GM21447 (cell line): ENCODE data around the gene HDAC9.

Experiments
- ATAC-seq: cut with Tn5 transposase; IDR thresholded peaks from one replicate; pipeline ENCODE4 v1.9.1; 2021; ENCODE audit not compliant: unreplicated experiment

The HDAC9 gene

GRCh38 chr7:18653381-18654155 is 158.0 kb downstream of the HDAC9 start:
- no peak for ATAC-seq

DNA sequence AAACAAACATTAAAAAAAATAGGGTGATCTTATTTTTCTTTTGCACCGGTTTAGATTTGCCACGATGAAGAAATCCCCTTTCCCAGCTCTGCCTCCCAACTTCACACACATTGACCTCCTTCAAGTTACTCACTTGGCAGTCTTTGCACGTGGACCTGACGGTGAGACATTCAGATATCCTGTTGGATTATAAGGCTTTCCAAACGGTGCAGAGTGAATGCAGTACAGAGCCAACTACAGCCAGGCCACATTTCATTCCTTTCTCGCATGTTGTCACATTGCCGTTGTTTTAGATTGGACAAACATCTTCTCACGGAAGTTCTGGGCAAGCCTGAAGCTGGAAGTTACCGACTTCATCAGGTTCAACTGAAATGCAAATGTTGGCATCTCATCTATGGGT is 159.2 kb downstream of the HDAC9 start:
- ATAC-seq, result no peak

DNA sequence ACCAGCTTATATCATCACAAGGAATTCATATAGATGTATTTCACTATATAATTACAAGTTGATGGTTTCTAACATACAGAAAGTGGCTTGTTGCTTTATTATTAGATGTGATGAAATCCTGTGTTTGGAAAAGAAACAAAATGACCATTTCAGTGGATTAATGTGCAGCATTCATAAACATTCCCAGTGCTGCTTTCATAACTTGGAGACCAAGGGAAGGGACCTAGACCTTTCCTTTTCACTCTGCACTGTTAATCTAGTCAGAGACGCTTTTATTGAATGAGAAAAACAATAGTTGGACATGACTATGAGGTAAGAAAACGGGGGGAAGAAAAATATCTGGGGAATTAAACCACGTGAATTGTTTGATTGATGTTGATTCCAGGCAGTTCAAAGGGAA is 160.0 kb downstream of the HDAC9 start:
- ATAC-seq, result no peak

GRCh38 chr7:18655912-18656311 is 160.4 kb downstream of the HDAC9 start:
- no peak for ATAC-seq

- ATAC-seq, result no peak
These were observed 160.8 kb downstream of the HDAC9 start for GRCh38 chr7:18656362-18656761.

DNA sequence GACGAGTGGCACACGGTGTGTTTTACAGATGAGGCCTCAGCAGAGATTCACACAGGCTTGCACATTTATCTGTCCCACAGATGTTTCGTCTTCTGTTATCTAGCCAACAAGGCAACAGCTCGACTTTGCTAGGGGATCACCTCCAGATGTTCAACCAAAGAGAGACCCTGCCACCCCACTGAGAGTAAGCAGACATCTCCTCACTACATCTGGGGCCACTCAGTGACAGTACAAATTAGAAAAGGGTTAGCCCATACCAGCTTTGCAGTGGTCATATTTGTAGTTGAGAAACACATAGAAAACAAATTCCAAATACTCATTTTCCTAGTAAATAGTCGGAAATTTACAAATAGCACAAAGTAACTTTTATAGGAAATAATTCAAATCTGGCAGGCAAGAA is 164.2 kb downstream of the HDAC9 start:
- no peak for ATAC-seq

DNA sequence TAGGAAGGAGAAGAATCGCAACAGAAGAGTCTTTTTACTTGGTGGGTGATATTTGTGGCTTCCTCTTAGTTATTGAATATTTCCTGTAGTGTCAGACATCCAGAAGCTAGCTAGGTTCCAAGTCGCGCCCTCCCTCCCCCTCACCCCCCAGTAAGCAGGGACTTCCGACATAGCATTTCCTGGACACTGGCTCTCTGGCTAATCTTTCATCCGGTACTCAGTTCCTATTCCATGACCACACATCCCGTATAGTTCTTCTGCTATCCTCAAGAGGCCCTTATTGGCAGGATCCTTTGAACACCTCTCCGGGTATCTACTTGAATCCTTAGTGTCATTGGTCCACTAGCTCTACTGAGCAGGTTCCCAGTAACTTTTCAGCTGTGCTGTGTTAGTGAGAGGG is 167.8 kb downstream of the HDAC9 start:
- no peak for ATAC-seq

DNA sequence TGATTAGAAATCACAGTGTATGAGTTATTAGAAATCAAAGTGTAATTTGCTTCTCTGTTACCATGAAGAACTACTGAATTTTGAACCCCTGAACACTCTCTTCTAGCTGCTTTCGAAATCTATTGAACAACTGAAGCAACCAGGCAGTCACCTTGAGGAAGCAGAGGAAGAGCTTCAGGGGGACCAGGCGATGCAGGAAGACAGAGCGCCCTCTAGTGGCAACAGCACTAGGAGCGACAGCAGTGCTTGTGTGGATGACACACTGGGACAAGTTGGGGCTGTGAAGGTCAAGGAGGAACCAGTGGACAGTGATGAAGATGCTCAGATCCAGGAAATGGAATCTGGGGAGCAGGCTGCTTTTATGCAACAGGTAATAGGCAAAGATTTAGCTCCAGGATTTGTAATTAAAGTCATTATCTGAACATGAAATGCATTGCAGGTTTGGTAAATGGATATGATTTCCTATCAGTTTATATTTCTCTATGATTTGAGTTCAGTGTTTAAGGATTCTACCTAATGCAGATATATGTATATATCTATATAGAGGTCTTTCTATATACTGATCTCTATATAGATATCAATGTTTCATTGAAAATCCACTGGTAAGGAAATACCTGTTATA is 170.7 kb downstream of the HDAC9 start:
- ATAC-seq, result peak; percentile 100

DNA sequence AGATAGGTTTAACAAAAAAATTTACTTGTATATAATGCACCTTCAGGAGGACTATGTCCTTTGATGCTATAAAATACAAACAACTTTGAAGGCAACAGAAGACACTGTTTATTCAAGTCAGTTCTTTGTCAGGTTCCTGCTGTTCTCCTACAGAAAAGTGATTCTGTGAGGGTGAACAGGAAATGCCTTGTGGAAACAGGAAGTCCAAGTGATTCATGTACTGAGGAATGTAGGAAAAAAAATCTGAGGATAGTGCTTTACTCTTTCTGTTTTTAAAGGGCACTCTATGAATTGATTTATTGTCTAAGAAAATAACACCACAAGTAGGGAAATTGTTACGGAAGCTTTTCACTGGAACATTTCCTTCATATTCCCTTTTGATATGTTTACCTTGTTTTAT is 171.9 kb downstream of the HDAC9 start:
- no peak for ATAC-seq

GRCh38 chr7:18671176-18671575 is 175.6 kb downstream of the HDAC9 start:
- ATAC-seq, result no peak

DNA sequence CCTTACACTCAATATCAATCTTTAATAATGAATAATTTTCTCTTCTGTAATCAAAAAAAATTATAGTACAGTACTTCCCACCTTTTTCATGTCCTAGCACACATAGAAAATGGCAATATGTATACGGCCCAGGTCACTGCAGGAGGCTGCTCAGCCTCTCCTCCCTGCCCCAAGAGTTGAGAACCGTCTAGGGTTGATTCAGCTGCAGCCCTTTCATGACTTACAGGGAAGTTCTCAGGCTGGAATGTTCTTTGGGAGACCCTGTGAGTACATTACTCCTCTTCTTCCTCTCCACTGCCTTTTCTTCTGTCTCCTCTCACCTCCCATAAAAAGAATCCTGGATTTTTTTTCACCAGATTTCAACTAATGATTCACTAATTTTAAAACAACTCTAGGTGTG is 180.0 kb downstream of the HDAC9 start:
- ATAC-seq, result no peak

- ATAC-seq, result no peak
These were observed 183.7 kb downstream of the HDAC9 start for GRCh38 chr7:18679261-18679660.

DNA sequence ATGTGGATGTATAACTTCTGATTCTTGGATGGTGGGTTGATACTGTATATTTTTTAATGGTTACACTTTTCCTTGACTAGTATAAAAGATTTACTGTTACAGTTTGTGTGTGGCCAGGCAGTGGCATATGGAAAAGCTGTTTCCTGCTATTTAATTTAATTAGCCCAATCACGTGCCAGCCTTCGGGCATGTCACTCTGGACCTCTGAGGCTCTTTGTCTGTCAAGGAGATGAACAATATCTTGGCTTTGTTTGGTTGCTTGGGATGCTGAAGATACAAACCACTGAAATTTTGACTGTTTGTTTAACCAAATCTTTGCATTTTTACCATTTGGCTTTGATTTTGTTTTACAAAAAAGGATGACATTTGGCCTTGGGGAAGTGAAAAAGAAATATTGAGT is 185.0 kb downstream of the HDAC9 start:
- ATAC-seq, result no peak

- no peak for ATAC-seq
These were observed 189.4 kb downstream of the HDAC9 start for GRCh38 chr7:18684916-18685315.

- no peak for ATAC-seq
These were observed 190.4 kb downstream of the HDAC9 start for GRCh38 chr7:18685971-18686370.

DNA sequence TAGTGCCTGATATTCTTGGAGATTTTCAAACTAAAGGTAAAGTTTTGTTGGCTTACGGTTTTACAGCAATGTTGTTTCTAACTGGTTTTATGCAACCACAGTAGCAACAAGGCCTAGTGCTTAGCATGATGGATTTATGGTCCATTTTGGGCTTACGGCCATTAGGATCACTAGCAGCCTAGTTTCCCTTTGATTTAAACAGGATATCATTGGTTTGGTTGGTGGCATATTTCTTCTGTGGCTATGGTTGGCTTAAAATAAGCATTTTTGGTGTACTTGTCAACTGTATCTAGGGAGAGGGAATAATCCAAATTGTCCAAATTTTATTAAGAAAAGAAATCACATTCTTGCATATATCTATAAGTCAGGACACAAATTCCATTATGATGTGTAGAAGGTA is 194.0 kb downstream of the HDAC9 start:
- ATAC-seq, result no peak

DNA sequence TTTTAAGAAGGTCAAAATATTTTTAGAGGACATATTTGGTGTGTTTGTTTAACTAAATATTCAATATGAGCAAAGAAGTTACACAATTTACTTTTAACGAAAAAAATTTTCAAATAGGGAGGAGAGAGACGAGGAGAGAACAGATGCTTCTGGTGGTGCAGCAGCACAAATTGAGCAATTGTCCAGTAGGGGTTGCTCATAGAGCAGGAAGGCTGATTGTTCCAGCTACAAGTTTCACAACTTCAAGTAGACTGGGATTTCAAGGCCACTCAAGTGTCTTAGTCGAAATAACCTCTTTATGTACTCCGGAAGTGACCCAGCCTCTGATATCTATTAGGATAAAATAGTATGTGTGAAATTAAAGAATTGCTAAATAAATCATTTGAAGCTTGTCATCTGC is 197.9 kb downstream of the HDAC9 start:
- no peak for ATAC-seq

DNA sequence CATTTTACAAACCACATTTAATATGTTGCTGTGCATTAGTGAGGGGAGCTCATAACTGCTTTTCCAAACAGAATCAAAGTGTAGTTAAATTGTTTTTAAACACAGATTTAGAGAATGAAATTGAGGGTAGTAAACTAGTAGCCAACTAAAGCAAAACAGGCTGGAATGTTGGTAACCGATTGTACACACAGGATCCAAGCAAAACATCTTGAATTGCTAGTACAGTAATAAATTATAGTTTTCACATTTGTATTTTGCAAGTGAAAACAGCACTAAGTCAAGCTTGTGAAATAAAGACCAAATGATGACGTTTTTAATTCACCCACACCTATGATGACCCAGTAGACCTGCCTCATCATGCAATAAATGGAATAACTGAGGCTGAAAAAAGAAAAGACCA is 198.3 kb downstream of the HDAC9 start:
- no peak for ATAC-seq

- ATAC-seq, result no peak
These were observed 198.9 kb downstream of the HDAC9 start for GRCh38 chr7:18694484-18694883.

DNA sequence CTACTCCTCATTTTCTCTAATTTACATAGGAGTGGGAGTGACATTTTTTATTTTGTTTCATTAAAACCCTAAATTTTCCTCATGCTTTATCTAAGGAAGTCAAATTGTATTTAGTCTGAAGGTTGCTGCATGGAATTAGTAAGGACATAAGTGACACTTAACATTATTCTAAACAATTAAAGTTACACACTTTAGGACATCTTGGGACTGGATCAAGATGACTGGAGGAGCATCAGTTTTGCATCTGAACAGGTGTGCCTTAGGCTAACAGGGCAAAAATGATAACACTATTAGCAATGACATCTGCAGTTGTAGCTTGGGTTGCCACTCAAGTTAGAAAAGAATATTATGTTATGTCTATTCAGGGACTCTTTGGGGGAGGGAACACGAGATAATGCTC is 199.4 kb downstream of the HDAC9 start:
- ATAC-seq, result no peak

GRCh38 chr7:18698258-18698734 is 202.7 kb downstream of the HDAC9 start:
- ATAC-seq, result no peak

DNA sequence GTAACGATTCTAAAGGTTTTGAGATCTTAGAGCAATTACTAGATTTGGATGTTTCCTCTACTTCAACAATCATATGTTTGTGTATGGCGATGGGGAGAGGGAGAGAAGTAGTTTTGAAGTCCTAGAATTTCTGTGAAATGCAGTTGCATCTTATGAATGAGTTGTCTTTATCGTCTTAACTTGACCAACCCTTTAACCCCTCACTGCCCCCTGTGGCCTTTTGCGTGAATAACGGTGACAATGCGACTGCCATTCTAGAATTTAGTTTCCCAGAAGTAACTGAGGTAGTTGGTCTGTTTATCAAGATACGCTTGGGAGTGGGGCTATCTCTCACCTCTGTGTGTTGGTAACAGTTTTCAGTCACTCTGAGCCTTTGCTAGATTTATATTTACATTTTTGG is 204.6 kb downstream of the HDAC9 start:
- ATAC-seq, result no peak
